ENCODE results near the gene EXD3.

DNA sequence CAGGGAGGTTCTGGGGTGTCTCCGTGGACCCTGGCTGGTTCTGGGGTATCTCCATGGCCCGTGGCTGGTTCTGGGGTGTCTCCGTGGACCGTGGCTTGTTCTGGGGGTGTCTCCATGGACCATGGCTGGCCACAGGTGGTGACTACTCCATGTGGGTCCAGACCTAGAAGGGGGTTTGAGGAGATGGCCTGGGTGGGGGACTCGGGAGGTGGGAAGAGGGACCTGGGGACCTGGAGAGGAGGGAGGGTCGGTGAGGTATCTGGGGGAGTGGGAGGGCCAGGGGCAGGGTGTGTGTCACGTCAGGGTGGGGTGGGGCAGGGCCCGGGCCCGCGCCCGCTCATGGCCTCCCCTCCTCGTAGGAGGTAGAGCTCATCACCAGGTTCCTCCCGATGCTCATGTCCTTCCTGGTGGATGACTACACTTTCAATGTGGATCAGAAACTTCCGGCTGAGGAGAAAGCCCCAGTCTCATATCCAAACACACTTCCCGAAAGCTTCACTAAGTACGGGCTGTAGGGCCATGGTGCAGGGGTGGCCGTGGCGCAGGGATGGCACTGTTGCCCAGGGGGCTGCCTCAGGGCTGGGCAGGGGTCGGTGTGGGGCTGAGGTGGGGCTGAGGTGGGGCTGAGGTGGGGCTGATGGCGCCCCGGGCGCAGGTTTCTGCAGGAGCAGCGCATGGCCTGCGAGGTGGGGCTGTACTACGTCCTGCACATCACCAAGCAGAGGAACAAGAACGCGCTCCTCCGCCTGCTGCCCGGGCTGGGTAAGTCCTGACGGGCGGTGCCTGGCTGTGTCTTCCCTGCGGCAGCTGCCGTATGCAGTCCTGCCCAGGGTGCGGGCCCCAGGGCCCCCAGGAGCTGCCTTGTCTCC is 156.1 kb downstream of the EXD3 start:
- no peak for TF ChIP-seq EP300 (IDR thresholded peaks at IDR 0.05; ENCODE audit: borderline replicate concordance)
- no peak for TF ChIP-seq YY1 (IDR thresholded peaks at IDR 0.05; ENCODE audit: low read depth)

Data from Ishikawa (cell line).